DND-41 (cell line): ENCODE measurements around the gene ANO6.

ENCODE experiments used
- ATAC-seq: fragments of 200-7000 bp; cut with Tn5 transposase; 3 replicates; pipeline ENCODE4 v1.9.1; 2021; ENCODE audit warnings: low read depth; ENCODE audit not compliant: insufficient read depth
- DNase-seq: peaks from one replicate; pipeline ENCODE4 v3.0.0-alpha.2; 2020
- H2AFZ ChIP-seq: 2 replicates; pipeline ENCODE4 v1.6.0; 2012; ENCODE audit warnings: low read depth, low read length
- H3K27ac ChIP-seq: 2 replicates; pipeline ENCODE4 v1.5.1; 2012; ENCODE audit warnings: low read length, inconsistent platforms
- H3K27me3 ChIP-seq: fragments of 200-600 bp; sonication (generic); 2 replicates; pipeline ENCODE4 v1.6.0; 2012; ENCODE audit warnings: low read length, mild to moderate bottlenecking, inconsistent platforms; ENCODE audit not compliant: insufficient read depth, poor library complexity
- H3K36me3 ChIP-seq: 2 replicates; pipeline ENCODE4 v1.5.1; 2012; ENCODE audit warnings: low read length, inconsistent platforms; ENCODE audit not compliant: insufficient read depth
- H3K4me1 ChIP-seq: 2 replicates; pipeline ENCODE4 v1.5.1; 2012; ENCODE audit warnings: mild to moderate bottlenecking, low read length; ENCODE audit not compliant: insufficient read depth
- H3K4me2 ChIP-seq: 2 replicates; pipeline ENCODE4 v1.6.0; 2012; ENCODE audit warnings: mild to moderate bottlenecking, moderate library complexity, low read length, inconsistent platforms; ENCODE audit not compliant: insufficient read depth
- H3K4me3 ChIP-seq, 2 experiments: fragments of 200-600 bp in 1 of 2; shearing (Covaris generic) in 1 of 2; 2 replicates each; pipeline ENCODE4 v1.5.1; 2012 to 2016; ENCODE audit warnings: inconsistent platforms in 2 of 2, low read length in 2 of 2, mild to moderate bottlenecking in 2 of 2, low read depth in 1 of 2, moderate library complexity in 1 of 2
- H3K79me2 ChIP-seq: 2 replicates; pipeline ENCODE4 v1.6.0; 2012; ENCODE audit warnings: low read length, inconsistent platforms; ENCODE audit not compliant: insufficient read depth
- H3K9ac ChIP-seq: 2 replicates; pipeline ENCODE4 v1.6.0; 2012; ENCODE audit warnings: low read depth, mild to moderate bottlenecking, inconsistent platforms, low read length, moderate library complexity
- H3K9me3 ChIP-seq: 2 replicates; pipeline ENCODE4 v1.5.1; 2012; ENCODE audit warnings: low read length, moderate library complexity, mild to moderate bottlenecking, inconsistent platforms; ENCODE audit not compliant: insufficient read depth, severe bottlenecking
- H4K20me1 ChIP-seq: 2 replicates; pipeline ENCODE4 v1.6.0; 2012; ENCODE audit warnings: low read length; ENCODE audit not compliant: insufficient read depth
- CTCF ChIP-seq: IDR thresholded peaks from 2 replicates; pipeline ENCODE4 v1.5.1; 2012; ENCODE audit warnings: borderline replicate concordance, low read length, moderate library complexity, mild to moderate bottlenecking; ENCODE audit not compliant: poor library complexity, severe bottlenecking; ENCODE audit errors: extremely low read depth
- EZH2 ChIP-seq: IDR thresholded peaks from 3 replicates; pipeline ENCODE4 v1.6.1; 2012; ENCODE audit warnings: borderline replicate concordance, low read depth, mild to moderate bottlenecking, moderate library complexity, low read length, inconsistent platforms; ENCODE audit not compliant: severe bottlenecking

ANO6 gene

GRCh38 chr12:45286621-45287020, 70.7 kb downstream of the ANO6 start:
- TF ChIP-seq EZH2 = no peak
- TF ChIP-seq CTCF = no peak

GRCh38 chr12:45289245-45290215, 73.6 kb downstream of the ANO6 start:
- Histone ChIP-seq H2AFZ (no peak overlapping the region), H3K4me3 (no peak overlapping the region), H3K27me3 (no peaks in the 10 kb centered on the region), H3K4me2 (no peak overlapping the region), H4K20me1 (peaks cover 3% of the 10 kb centered on the region; the same call in 1 of the 2 replicates), H3K9me3 (no peaks in the 10 kb centered on the region), H3K9ac (no peak overlapping the region), H3K79me2 (0 out of 2 replicates have a peak, but pooled peaks cover 5% of the 10 kb centered on the region), H3K4me1 (no peaks in the 10 kb centered on the region), H3K27ac (no peak overlapping the region), H3K36me3 (no peaks in the 10 kb centered on the region)
- DNase-seq (no peak), ATAC-seq (no peak)
- TF ChIP-seq CTCF (no peak), EZH2 (no peak)

More at GRCh38 chr12:45286621-45287020, 70.7 kb downstream of the ANO6 start:
- H3K27ac ChIP-seq = no peak overlapping the region
- no peak overlapping the region for H3K4me2 ChIP-seq
- H3K4me3 ChIP-seq = no peak overlapping the region
- DNase-seq = no peak
- H3K4me1 ChIP-seq = no peaks in the 10 kb centered on the region
- peaks cover 17% of the 10 kb centered on the region for H3K79me2 ChIP-seq
- no peak for ATAC-seq
- no peaks in the 10 kb centered on the region for H3K27me3 ChIP-seq
- H3K9me3 ChIP-seq = no peaks in the 10 kb centered on the region
- H4K20me1 ChIP-seq = peaks cover 8% of the 10 kb centered on the region; the same call in 1 of the 2 replicates
- no peak overlapping the region for H3K9ac ChIP-seq
- peaks cover 9% of the 10 kb centered on the region; the same call in 1 of the 2 replicates for H3K36me3 ChIP-seq
- no peak overlapping the region for H2AFZ ChIP-seq

- H3K36me3 ChIP-seq = no peaks in the 10 kb centered on the region
- no peaks in the 10 kb centered on the region for H3K4me1 ChIP-seq
- H3K27ac ChIP-seq = no peak overlapping the region
- H3K4me2 ChIP-seq = no peak overlapping the region
- H3K4me3 ChIP-seq = no peak overlapping the region
- no peak for TF ChIP-seq CTCF
- TF ChIP-seq EZH2 = no peak
- no peak overlapping the region for H3K9ac ChIP-seq
- H3K9me3 ChIP-seq = no peaks in the 10 kb centered on the region
- DNase-seq = no peak
- peaks cover 3% of the 10 kb centered on the region; the same call in 1 of the 2 replicates for H4K20me1 ChIP-seq
- ATAC-seq = no peak
- no peaks in the 10 kb centered on the region for H3K27me3 ChIP-seq
- no peak overlapping the region for H2AFZ ChIP-seq
- 0 out of 2 replicates have a peak, but pooled peaks cover 9% of the 10 kb centered on the region for H3K79me2 ChIP-seq
These were observed 74.3 kb downstream of the ANO6 start for GRCh38 chr12:45290216-45290605.
